Smooth muscle cell (in vitro differentiated cells): ENCODE results near the gene DUSP23. TPM values are rescaled to one million over a fixed set of nuclear protein-coding genes. Genes with fewer than 3 reads are reported as not detected.

Experiments used
- DNase-seq: peaks from one replicate; lab custom pipeline; 2025; ENCODE audit not compliant: unreplicated experiment; lab: John Stamatoyannopoulos, UW
- H2AFZ ChIP-seq: fragments of 200-600 bp; sonication (generic); 2 replicates; pipeline ENCODE4 v1.6.0; 2016; ENCODE audit warnings: antibody characterized with exemption, low read depth, mild to moderate bottlenecking
- H3F3A ChIP-seq: fragments of 200-600 bp; sonication (generic); 2 replicates; pipeline ENCODE4 v1.6.0; 2017; ENCODE audit warnings: antibody characterized with exemption, low read depth
- H3K27ac ChIP-seq: fragments of 200-600 bp; sonication (generic); 2 replicates; pipeline ENCODE4 v1.5.1; 2016; ENCODE audit warnings: low read depth, mild to moderate bottlenecking
- H3K27me3 ChIP-seq: fragments of 200-600 bp; sonication (generic); 2 replicates; pipeline ENCODE4 v1.6.1; 2016; ENCODE audit warnings: low read depth, mild to moderate bottlenecking
- H3K36me3 ChIP-seq: fragments of 200-600 bp; sonication (generic); 2 replicates; pipeline ENCODE4 v1.5.1; 2016; ENCODE audit warnings: low read depth
- H3K4me1 ChIP-seq: fragments of 200-600 bp; sonication (generic); 2 replicates; pipeline ENCODE4 v1.5.1; 2016; ENCODE audit warnings: low read depth
- H3K4me2 ChIP-seq: fragments of 200-600 bp; sonication (generic); 2 replicates; pipeline ENCODE4 v1.6.0; 2016; ENCODE audit warnings: mild to moderate bottlenecking
- H3K4me3 ChIP-seq: fragments of 200-600 bp; sonication (generic); 2 replicates; pipeline ENCODE4 v1.5.1; 2016; ENCODE audit warnings: mild to moderate bottlenecking
- H3K79me2 ChIP-seq: fragments of 200-600 bp; sonication (generic); 2 replicates; pipeline ENCODE4 v1.6.0; 2016; ENCODE audit warnings: low read depth, mild to moderate bottlenecking
- H3K9ac ChIP-seq: fragments of 200-600 bp; sonication (generic); 2 replicates; pipeline ENCODE4 v1.6.0; 2016; ENCODE audit warnings: low read depth
- H3K9me3 ChIP-seq: fragments of 200-600 bp; sonication (generic); replicated peaks from 2 replicates; pipeline ENCODE4 v1.5.1; 2016; ENCODE audit warnings: low read depth
- H4K20me1 ChIP-seq: fragments of 200-600 bp; sonication (generic); 2 replicates; pipeline ENCODE4 v1.6.0; 2016; ENCODE audit warnings: low read depth
- CTCF ChIP-seq: fragments of 200-600 bp; sonication (generic); IDR thresholded peaks from 2 replicates; pipeline ENCODE4 v1.5.1; 2017; ENCODE audit warnings: borderline replicate concordance, mild to moderate bottlenecking, antibody characterized with exemption; ENCODE audit not compliant: insufficient read depth, poor library complexity, severe bottlenecking
- WGBS: methylation state at CpG from one replicate; pipeline ENCODE4 v1.1.7; 2016; ENCODE audit warnings: low lambda C conversion rate; 5-methylcytosine and 5-hydroxymethylcytosine counted together
- polyA plus RNA-seq: library from polyadenylated mRNA; unstranded; fragments of >200 nt; fragmentation: Nextera tagmentation; extraction: Ambion mirVana; gene quantifications from 2 replicates; pipeline ENCODE4 v1.2.1, GENCODE V29; 2016
- total RNA-seq: library from RNA; depleted of rRNA; stranded (reverse); fragments of >200 nt; gene quantifications from 2 replicates; pipeline ENCODE4 v1.2.3, GENCODE V29; 2014

DUSP23 gene
- total and polyA plus RNA-seq, 2 experiments from 2014 or later, result 32.9 to 41.4 TPM

GRCh38 chr1:159802111-159802510, 21.3 kb downstream of the DUSP23 start, which contains the start of gene FCRL6:
Gene FCRL6, plus strand, starts transcription at chr1:159802360. Its CDS starts 65 bp downstream, at chr1:159802425.
- TF ChIP-seq CTCF, result no peak
- Histone ChIP-seq H3K4me3 (no peak within 1 kb of the TSS), H3K4me1 (no peaks in the 10 kb centered on the region), H3K9me3 (no peaks in the 10 kb centered on the region), H3F3A (no peaks in the 10 kb centered on the region), H2AFZ (no peak within 1 kb of the TSS), H3K36me3 (no peaks in the 10 kb centered on the region), H3K9ac (no peak within 1 kb of the TSS), H3K27ac (no peak within 1 kb of the TSS), H4K20me1 (no peaks in the 10 kb centered on the region), H3K4me2 (no peak within 1 kb of the TSS), H3K27me3 (peaks cover 8% of the 10 kb centered on the region), H3K79me2 (no peaks in the 10 kb centered on the region)
- 97% methylated on average over 8 of the region's 8 CpGs for WGBS
- DNase-seq, result no peak

- DNase-seq, result no peak
- no peaks in the 10 kb centered on the region for H3F3A ChIP-seq
- no peaks in the 10 kb centered on the region for H3K9me3 ChIP-seq
- H3K4me2 ChIP-seq, result no peak overlapping the region
- WGBS, result 83% methylated on average over 7 of the region's 7 CpGs
- H2AFZ ChIP-seq, result no peak overlapping the region
- H3K4me1 ChIP-seq, result no peaks in the 10 kb centered on the region
- H3K79me2 ChIP-seq, result no peaks in the 10 kb centered on the region
- no peak overlapping the region for H3K9ac ChIP-seq
- H3K27me3 ChIP-seq, result peaks cover 9% of the 10 kb centered on the region
- TF ChIP-seq CTCF, result no peak
- no peaks in the 10 kb centered on the region for H4K20me1 ChIP-seq
- no peak overlapping the region for H3K4me3 ChIP-seq
- no peaks in the 10 kb centered on the region for H3K36me3 ChIP-seq
- H3K27ac ChIP-seq, result no peak overlapping the region
These were observed 23.4 kb downstream of the DUSP23 start for GRCh38 chr1:159803956-159804689.

- H3K9me3 ChIP-seq, result no peaks in the 10 kb centered on the region
- peaks cover 9% of the 10 kb centered on the region for H3K27me3 ChIP-seq
- no peaks in the 10 kb centered on the region for H4K20me1 ChIP-seq
- 67% methylated on average over 2 of the region's 2 CpGs for WGBS
- no peak for DNase-seq
- TF ChIP-seq CTCF, result no peak
- H3K9ac ChIP-seq, result no peak overlapping the region
- no peak overlapping the region for H3K4me3 ChIP-seq
- H2AFZ ChIP-seq, result no peak overlapping the region
- no peak overlapping the region for H3K4me2 ChIP-seq
- no peaks in the 10 kb centered on the region for H3K79me2 ChIP-seq
- no peaks in the 10 kb centered on the region for H3K36me3 ChIP-seq
- H3F3A ChIP-seq, result no peaks in the 10 kb centered on the region
- H3K27ac ChIP-seq, result no peak overlapping the region
- H3K4me1 ChIP-seq, result no peaks in the 10 kb centered on the region
These were observed 24.2 kb downstream of the DUSP23 start for GRCh38 chr1:159804924-159805323.

- H3K9me3 ChIP-seq, result no peaks in the 10 kb centered on the region
- no peak overlapping the region for H3K4me3 ChIP-seq
- no peak overlapping the region for H3K4me2 ChIP-seq
- no peak overlapping the region for H3K27ac ChIP-seq
- no peak overlapping the region for H2AFZ ChIP-seq
- H3K79me2 ChIP-seq, result no peaks in the 10 kb centered on the region
- TF ChIP-seq CTCF, result no peak
- H3K9ac ChIP-seq, result no peak overlapping the region
- no peak for DNase-seq
- 94% methylated on average over 8 of the region's 8 CpGs for WGBS
- no peaks in the 10 kb centered on the region for H4K20me1 ChIP-seq
- H3K4me1 ChIP-seq, result no peaks in the 10 kb centered on the region
- H3K27me3 ChIP-seq, result peaks cover 8% of the 10 kb centered on the region
- H3K36me3 ChIP-seq, result no peaks in the 10 kb centered on the region
- H3F3A ChIP-seq, result no peaks in the 10 kb centered on the region
These were observed 35.2 kb downstream of the DUSP23 start for GRCh38 chr1:159815926-159816325.
